ENCODE measurements around the gene VPS26B.

DNA sequence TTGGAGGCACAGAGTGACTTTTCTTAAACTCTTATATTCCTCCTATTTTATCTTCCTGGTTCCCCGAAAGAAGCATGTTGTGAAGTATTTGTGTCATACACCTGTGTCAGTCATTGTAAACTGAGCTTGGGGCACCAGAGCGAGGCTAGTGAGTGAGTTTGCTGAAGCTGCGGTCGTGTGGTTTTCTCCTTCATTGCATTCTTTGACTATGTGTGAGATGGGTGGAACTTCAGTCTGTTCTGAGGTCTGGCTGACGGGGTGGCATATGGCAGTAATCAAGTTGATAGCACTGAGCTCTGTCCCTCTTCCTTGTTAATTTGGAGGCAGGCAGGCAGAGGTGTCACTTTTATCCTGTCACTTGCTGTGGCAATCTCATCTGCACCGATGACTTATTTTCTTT, 4.2 kb downstream of the VPS26B start:
- TF ChIP-seq, protein P1, sequence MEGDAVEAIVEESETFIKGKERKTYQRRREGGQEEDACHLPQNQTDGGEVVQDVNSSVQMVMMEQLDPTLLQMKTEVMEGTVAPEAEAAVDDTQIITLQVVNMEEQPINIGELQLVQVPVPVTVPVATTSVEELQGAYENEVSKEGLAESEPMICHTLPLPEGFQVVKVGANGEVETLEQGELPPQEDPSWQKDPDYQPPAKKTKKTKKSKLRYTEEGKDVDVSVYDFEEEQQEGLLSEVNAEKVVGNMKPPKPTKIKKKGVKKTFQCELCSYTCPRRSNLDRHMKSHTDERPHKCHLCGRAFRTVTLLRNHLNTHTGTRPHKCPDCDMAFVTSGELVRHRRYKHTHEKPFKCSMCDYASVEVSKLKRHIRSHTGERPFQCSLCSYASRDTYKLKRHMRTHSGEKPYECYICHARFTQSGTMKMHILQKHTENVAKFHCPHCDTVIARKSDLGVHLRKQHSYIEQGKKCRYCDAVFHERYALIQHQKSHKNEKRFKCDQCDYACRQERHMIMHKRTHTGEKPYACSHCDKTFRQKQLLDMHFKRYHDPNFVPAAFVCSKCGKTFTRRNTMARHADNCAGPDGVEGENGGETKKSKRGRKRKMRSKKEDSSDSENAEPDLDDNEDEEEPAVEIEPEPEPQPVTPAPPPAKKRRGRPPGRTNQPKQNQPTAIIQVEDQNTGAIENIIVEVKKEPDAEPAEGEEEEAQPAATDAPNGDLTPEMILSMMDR (IDR thresholded peaks at IDR 0.05) = no peak
- TF ChIP-seq POLR2A (IDR thresholded peaks at IDR 0.05) (no peak), POLR2AphosphoS5 (IDR thresholded peaks at IDR 0.05; ENCODE audit: insufficient read depth in 1 of 2, low read depth in 1 of 2) (no peak)
